ENCODE measurements around the gene INAFM1.
A peak's percentile ranks its signal among the peaks of the same experiment; 100 is the strongest.
"Not testable (repeated sequence)": the region's sequence is repeated elsewhere in the genome, so short reads cannot be mapped to it uniquely, and the experiment has no call there.

INAFM1 gene

GRCh38 chr19:47267350-47267759, 7.3 kb upstream of the INAFM1 start:
- DNase-seq (ENCODE audit: low read depth in 2 of 3, low spot score in 2 of 3), result no peak

DNA sequence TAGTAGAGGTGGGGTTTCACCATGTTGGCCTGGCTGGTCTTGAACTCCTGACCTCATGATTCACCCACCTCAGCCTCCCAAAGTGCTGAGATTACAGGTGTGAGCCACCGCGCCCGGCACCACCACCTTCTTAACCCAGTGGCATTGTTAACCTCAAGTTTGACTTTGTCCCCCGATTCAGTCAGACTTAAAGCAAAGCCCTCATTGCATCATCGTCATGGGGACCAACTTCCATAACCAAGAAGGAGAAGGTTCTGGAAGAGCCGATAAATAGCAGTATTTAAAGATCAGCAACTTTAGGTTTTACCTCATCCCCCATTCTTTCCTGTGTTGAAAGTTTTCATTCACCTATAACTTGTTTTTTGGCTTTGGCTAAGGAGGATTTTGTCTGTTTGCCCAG, 6.7 kb upstream of the INAFM1 start:
- no peak for DNase-seq (ENCODE audit: low read depth in 2 of 3, low spot score in 2 of 3)

DNA sequence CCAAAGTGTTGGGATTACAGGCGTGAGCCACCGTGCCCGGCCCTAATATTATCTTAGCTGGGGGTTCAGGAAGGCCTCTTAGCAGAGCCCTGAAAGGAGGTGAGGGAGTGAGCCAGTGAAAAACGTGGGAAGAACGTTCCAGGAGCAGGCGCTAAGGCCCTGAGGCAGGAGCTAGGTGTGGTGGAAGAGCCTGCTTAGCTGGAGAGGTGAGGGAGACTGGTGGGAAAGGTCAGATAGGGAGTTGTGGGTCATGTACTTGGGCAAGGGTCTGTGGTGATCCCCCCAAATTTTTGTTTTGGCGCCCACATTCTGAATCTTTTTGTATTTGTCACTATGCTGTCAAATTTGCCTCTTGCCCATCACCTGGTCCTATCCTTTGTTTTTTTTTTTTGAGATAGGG, 5.1 kb upstream of the INAFM1 start:
- no peak for DNase-seq (ENCODE audit: low read depth in 2 of 3, low spot score in 2 of 3)

DNA sequence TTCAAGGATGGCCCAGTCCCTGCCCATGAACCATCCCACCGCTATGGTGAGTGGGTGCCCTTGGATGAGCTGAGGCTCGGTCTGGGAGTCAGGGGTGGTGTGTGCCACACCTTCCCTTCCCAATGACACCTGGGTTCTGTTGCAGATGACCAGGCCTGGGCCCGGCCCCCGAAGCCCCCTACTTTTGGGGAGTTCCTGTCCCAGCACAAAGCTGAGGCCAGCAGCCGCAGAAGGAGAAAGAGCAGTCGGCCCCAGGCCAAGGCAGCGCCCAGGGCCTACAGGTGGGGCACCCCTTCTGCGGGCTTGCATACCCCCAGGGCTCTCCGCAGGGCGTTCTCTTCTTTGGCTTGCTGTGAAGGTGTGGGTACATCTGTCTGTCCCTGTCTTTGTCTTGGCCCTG, 4.3 kb upstream of the INAFM1 start:
- DNase-seq (ENCODE audit: low read depth in 2 of 3, low spot score in 2 of 3), result no peak

DNA sequence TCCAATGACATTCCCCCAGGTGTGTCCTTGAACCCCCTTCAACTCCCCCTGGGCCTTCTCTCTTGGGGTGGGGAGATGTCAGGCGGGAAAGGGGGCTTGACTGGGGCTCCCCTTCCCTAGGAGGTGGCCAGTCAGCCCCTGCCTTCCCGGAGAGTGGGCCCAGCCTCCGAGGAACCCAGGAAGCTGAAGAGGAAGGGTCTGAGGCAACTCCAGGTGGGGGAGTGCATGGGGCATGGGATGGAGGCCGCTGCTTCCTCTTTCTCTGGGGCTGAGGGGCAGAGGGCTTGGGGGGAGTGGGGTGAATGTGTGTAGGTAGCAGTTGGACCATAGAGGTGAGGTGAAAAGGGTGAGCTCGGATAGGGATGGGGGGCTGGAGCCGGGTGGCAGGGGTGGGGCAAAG, 2.7 kb upstream of the INAFM1 start:
- no peak for DNase-seq (ENCODE audit: low read depth in 2 of 3, low spot score in 2 of 3)

- DNase-seq (ENCODE audit: low read depth in 2 of 3, low spot score in 2 of 3), result peak in 1 of 3 experiments; percentile 21
Measured at GRCh38 chr19:47272448-47273312, 2.0 kb upstream of the INAFM1 start.

DNA sequence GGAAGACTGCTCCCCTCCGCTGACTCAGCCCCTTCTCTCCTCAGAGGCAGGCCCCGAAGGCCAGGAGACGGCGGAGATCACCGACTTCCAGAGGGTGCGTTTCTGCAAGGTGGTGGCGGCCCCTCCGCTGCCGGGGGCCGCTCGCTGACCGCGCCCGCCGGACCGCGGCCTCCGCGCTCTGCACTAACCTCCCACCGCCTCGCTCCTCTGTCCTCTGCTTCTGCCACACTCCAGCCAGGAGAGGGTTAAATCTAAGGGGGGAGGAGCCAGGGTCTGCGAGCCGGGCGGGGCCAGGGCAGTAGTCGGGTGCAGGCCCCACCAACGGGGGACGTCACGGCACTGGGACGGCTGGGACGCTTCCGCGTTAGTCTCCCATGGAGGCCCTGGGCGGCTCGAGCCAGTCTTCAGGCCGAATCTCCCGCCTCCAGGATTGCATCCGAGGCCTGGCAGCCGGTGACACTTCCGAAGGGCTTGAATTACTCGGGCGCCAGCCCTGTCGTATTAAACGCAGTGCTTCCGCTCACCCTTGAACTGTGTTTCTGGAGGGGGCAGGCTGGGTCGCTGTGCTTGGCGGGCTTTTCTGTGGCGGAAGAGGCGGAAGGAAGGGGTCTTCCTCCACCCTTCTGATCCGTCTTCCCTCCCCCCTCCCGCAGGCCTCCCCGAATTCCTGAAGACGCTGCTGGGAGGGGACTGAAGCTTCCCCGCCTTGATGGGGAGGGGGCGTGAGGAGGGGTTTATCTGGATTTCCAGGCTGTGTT, 1.2 kb upstream of the INAFM1 start:
- peak; percentile 64 to 80 (median 75) for DNase-seq (ENCODE audit: low read depth in 2 of 3, low spot score in 2 of 3)

- DNase-seq (ENCODE audit: low read depth in 2 of 3, low spot score in 2 of 3), result no peak
Measured at GRCh38 chr19:47274891-47275761, 441 bp downstream of the INAFM1 start.

DNA sequence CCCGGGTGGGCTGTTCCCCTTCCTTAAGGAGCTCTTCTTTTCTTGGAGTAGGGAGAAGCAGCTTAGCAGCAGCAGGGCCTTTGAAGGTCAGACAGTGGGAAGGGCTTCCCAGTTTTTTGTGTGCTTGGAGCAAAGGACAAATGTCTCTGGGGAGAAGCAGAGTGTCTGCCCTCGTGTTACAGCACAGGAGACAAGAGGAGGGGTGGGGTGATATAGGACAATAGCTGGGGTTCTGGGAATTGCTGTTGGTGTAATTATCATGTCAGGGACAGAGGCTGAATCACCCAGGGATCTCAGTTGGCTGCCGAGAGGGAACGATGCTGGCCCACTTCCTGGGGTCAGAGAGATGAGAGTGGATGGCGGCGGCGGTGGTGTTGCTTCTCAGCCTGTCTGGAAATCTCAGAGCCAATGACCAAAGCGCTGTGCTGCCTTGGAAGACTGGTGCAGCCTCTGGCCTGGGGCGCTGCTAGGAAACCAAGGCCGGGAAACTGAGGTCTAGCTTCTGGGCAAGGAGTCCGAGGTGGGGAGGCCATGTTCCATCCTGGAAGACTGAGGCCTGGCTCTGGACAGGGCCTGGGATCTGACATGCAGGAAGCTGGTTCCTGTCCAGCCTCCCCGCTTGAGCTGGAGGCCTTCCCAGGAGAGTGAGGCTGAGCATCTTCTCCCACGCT, 1.2 kb downstream of the INAFM1 start:
- no peak for DNase-seq (ENCODE audit: low read depth in 2 of 3, low spot score in 2 of 3)

DNA sequence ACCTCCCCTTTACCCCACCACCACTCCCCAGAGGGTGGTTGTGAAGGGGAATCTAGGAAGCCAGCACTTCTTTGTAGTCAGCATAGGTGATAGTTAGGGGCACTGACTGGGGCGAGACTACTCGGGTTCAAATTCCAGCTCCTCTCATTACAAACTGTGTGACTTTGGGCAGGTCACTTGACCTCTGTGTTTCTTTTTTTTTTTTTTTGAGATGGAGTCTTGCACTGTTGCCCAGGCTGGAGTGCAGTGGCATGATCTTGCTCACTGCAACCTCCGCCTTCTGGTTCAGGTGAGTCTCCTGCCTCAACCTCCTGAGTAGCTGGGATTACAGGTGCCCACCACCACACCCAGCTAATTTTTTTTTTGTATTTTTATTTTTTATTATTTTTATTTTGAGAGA, 1.8 kb downstream of the INAFM1 start:
- not testable (repeated sequence) for DNase-seq (ENCODE audit: low read depth in 2 of 3, low spot score in 2 of 3)

- DNase-seq (ENCODE audit: low read depth in 2 of 3, low spot score in 2 of 3), result peak; percentile 13 to 44 (median 37)
Measured at GRCh38 chr19:47280183-47280797, 5.6 kb downstream of the INAFM1 start.

- no peak for DNase-seq (ENCODE audit: low read depth in 2 of 3, low spot score in 2 of 3)
Measured at GRCh38 chr19:47283405-47284059, 8.8 kb downstream of the INAFM1 start.

DNA sequence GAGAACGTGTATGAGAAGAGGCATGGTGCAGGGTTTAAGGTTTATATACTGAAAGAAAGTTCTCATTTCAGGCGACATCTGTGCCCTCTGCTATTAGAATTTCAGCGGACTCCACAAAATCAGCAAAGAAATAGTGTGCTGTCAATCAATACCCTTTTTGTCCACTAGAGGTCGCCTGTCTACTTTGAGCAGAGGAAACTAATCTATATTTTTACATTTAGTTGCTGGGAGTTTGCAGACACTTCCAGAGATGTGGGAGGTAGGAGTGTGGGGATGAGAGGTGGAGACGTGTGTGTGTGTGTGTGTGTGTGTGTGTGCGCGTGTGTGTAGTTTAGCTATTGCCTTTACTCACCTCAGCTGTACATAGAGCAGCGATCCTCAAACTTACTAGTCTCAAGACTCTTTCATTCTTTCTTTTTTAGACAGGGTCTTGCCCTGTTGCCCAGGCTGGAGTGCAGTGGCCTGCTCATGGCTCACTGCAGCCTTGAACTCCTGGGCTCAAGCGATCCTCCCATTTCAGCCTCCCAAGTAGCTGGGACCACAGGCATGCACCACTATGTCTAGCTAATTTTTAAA, 9.7 kb downstream of the INAFM1 start:
- no peak for DNase-seq (ENCODE audit: low read depth in 2 of 3, low spot score in 2 of 3)

GRCh38 chr19:47296036-47296435, 21.4 kb downstream of the INAFM1 start:
- peak; percentile 29 to 83 (median 37) for DNase-seq (ENCODE audit: low read depth in 2 of 3, low spot score in 2 of 3)

- DNase-seq (ENCODE audit: low read depth in 2 of 3, low spot score in 2 of 3), result not testable (repeated sequence)
Measured at GRCh38 chr19:47300867-47301266, 26.2 kb downstream of the INAFM1 start.

- no peak for DNase-seq (ENCODE audit: low read depth in 2 of 3, low spot score in 2 of 3)
Measured at GRCh38 chr19:47302249-47302648, 27.6 kb downstream of the INAFM1 start.

GRCh38 chr19:47303966-47304365, 29.3 kb downstream of the INAFM1 start:
- DNase-seq (ENCODE audit: low read depth in 2 of 3, low spot score in 2 of 3), result no peak

DNA sequence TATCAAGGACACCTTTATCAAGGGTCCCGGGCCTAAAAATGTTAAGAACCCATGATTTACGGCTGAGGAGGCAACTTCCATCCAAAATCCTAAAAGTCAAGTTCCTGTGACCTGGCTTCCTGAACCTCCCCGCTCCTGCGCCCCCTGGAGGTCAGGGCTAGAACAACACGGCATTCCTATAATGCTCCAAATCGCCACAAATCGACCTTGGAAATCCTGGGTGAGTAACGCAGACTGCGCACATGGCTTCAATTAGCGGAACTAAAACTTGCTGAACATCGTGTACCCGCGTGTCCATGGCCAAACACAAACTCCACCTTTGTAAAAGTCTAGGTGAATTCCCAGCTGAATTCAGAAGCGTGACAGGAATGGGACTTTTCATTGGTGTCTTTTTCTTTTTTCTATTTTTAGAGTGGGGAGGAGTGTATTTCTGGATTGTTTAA, 30.6 kb downstream of the INAFM1 start:
- peak in 2 of 3 experiments; percentile 24 to 43 for DNase-seq (ENCODE audit: low read depth in 2 of 3, low spot score in 2 of 3)

- DNase-seq (ENCODE audit: low read depth in 2 of 3, low spot score in 2 of 3), result no peak
Measured at GRCh38 chr19:47306303-47306702, 31.6 kb downstream of the INAFM1 start.

Measured in activated CD8-positive, alpha-beta memory T cell treated with anti-CD3 and anti-CD28 coated beads for 48 hours (primary cell).